ENCODE results near the gene L3MBTL3. TPM values are rescaled to one million over a fixed set of nuclear protein-coding genes. Genes with fewer than 3 reads are reported as not detected.

Gene L3MBTL3
- total RNA-seq, 1 donor from 2014 or later = 22.2 TPM

DNA sequence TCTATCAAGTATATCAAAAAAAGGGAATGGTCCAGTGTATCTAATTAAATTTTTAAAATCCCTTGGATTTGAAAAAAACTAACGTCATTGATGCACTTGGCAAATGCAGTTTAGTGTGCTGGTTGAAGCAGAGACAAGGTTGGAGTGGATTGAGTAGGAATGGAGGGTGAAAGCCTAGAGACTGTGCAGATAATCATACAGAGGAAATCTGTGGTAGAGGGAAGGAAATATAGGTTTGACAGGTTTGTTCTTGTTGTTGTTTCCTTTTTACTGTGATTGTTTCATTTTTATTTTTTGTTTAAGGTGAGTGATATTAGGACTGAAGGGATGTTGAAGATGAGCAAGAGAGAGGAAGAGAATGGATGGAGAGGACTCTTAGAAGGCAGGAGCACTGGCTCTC lies 29.0 kb upstream of the L3MBTL3 start:
- Histone ChIP-seq H3K79me2 (ENCODE audit: insufficient read depth, low read length) (no peaks in the 10 kb centered on the region), H3K4me2 (ENCODE audit: low read length) (no peak overlapping the region), H2AFZ (ENCODE audit: low read depth, low read length) (no peak overlapping the region), H3K4me1 (ENCODE audit: insufficient read depth, low read length) (no peaks in the 10 kb centered on the region), H3K27ac (ENCODE audit: low read depth, low read length) (no peak overlapping the region), H3K27me3 (ENCODE audit: insufficient read depth, low read length) (no peaks in the 10 kb centered on the region), H3K9me3 (ENCODE audit: insufficient read depth, low read depth, low read length) (no peaks in the 10 kb centered on the region), H3K4me3 (ENCODE audit: insufficient read depth, low read depth, low read length) (no peak overlapping the region), H4K20me1 (ENCODE audit: insufficient read depth, low read length) (no peaks in the 10 kb centered on the region), H3K9ac (ENCODE audit: low read length) (no peak overlapping the region), H3K36me3 (ENCODE audit: insufficient read depth, low read length) (no peaks in the 10 kb centered on the region)
- TF ChIP-seq, protein P1, sequence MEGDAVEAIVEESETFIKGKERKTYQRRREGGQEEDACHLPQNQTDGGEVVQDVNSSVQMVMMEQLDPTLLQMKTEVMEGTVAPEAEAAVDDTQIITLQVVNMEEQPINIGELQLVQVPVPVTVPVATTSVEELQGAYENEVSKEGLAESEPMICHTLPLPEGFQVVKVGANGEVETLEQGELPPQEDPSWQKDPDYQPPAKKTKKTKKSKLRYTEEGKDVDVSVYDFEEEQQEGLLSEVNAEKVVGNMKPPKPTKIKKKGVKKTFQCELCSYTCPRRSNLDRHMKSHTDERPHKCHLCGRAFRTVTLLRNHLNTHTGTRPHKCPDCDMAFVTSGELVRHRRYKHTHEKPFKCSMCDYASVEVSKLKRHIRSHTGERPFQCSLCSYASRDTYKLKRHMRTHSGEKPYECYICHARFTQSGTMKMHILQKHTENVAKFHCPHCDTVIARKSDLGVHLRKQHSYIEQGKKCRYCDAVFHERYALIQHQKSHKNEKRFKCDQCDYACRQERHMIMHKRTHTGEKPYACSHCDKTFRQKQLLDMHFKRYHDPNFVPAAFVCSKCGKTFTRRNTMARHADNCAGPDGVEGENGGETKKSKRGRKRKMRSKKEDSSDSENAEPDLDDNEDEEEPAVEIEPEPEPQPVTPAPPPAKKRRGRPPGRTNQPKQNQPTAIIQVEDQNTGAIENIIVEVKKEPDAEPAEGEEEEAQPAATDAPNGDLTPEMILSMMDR (IDR thresholded peaks at IDR 0.05; ENCODE audit: insufficient read depth, low read depth, low read length) = no peak
- TF ChIP-seq EZH2 (IDR thresholded peaks at IDR 0.05; ENCODE audit: insufficient read depth, low read length) = no peak
- FAIRE-seq = no peak
- no peak overlapping the region for H3K27ac Mint-ChIP-seq (ENCODE audit: unreplicated experiment)
- H3K4me3 Mint-ChIP-seq (ENCODE audit: unreplicated experiment) = no peak overlapping the region
- H3K27me3 Mint-ChIP-seq (ENCODE audit: low read depth, unreplicated experiment) = peaks cover 4% of the 10 kb centered on the region
- no peaks in the 10 kb centered on the region for H3K36me3 Mint-ChIP-seq (ENCODE audit: low read depth, unreplicated experiment)
- DNase-seq (ENCODE audit: low read depth) = no peak
- no peaks in the 10 kb centered on the region for H3K4me1 Mint-ChIP-seq (ENCODE audit: low read depth, unreplicated experiment)
- H3K9me3 Mint-ChIP-seq (ENCODE audit: unreplicated experiment) = no peaks in the 10 kb centered on the region

GRCh38 chr6:129992881-129993280 lies 25.5 kb upstream of the L3MBTL3 start:
- H3K9me3 Mint-ChIP-seq (ENCODE audit: unreplicated experiment) = no peaks in the 10 kb centered on the region
- H3K4me2 ChIP-seq (ENCODE audit: low read length) = no peak overlapping the region
- FAIRE-seq = no peak

DNA sequence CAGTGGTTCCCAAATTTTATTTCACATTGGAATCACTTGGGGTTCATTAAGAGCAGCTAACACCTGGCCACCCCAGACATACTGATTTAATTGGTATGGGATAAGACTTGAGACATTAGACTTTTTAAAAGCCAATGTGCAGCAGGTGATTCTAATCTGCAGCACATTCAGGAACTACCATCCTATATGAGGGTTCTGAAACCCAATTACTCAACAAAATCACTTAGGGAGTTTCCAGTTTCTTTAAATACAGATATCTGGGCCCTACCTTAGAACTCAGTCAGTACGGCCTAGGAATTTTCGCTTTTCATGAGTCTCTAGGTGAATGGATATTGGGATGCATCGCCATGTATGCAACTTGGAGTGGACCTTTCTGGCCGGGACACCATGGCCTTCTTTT lies 24.0 kb upstream of the L3MBTL3 start:
- H3K4me2 ChIP-seq (ENCODE audit: low read length) = no peak overlapping the region
- no peak overlapping the region for H3K27ac ChIP-seq (ENCODE audit: low read depth, low read length)
- H3K27me3 ChIP-seq (ENCODE audit: insufficient read depth, low read length) = no peaks in the 10 kb centered on the region
- H2AFZ ChIP-seq (ENCODE audit: low read depth, low read length) = no peak overlapping the region
- no peaks in the 10 kb centered on the region for H3K9me3 Mint-ChIP-seq (ENCODE audit: unreplicated experiment)
- H3K36me3 Mint-ChIP-seq (ENCODE audit: low read depth, unreplicated experiment) = no peaks in the 10 kb centered on the region
- H3K27ac Mint-ChIP-seq (ENCODE audit: unreplicated experiment) = no peak overlapping the region
- FAIRE-seq = no peak
- H3K4me1 ChIP-seq (ENCODE audit: insufficient read depth, low read length) = no peaks in the 10 kb centered on the region
- no peaks in the 10 kb centered on the region for H3K79me2 ChIP-seq (ENCODE audit: insufficient read depth, low read length)
- no peaks in the 10 kb centered on the region for H4K20me1 ChIP-seq (ENCODE audit: insufficient read depth, low read length)
- H3K9ac ChIP-seq (ENCODE audit: low read length) = no peak overlapping the region
- no peak for TF ChIP-seq EZH2 (IDR thresholded peaks at IDR 0.05; ENCODE audit: insufficient read depth, low read length)
- TF ChIP-seq, protein P1 (IDR thresholded peaks at IDR 0.05; ENCODE audit: insufficient read depth, low read depth, low read length) = no peak
- no peak overlapping the region for H3K4me3 Mint-ChIP-seq (ENCODE audit: unreplicated experiment)
- no peaks in the 10 kb centered on the region for H3K9me3 ChIP-seq (ENCODE audit: insufficient read depth, low read depth, low read length)
- H3K4me3 ChIP-seq (ENCODE audit: insufficient read depth, low read depth, low read length) = no peak overlapping the region
- no peaks in the 10 kb centered on the region for H3K4me1 Mint-ChIP-seq (ENCODE audit: low read depth, unreplicated experiment)
- H3K27me3 Mint-ChIP-seq (ENCODE audit: low read depth, unreplicated experiment) = no peaks in the 10 kb centered on the region
- no peak for DNase-seq (ENCODE audit: low read depth)
- H3K36me3 ChIP-seq (ENCODE audit: insufficient read depth, low read length) = no peaks in the 10 kb centered on the region

More at GRCh38 chr6:129992881-129993280, 25.5 kb upstream of the L3MBTL3 start:
- Histone ChIP-seq H3K4me1 (ENCODE audit: insufficient read depth, low read length) (no peaks in the 10 kb centered on the region), H4K20me1 (ENCODE audit: insufficient read depth, low read length) (no peaks in the 10 kb centered on the region), H3K79me2 (ENCODE audit: insufficient read depth, low read length) (no peaks in the 10 kb centered on the region), H3K9ac (ENCODE audit: low read length) (no peak overlapping the region), H3K27ac (ENCODE audit: low read depth, low read length) (no peak overlapping the region), H3K36me3 (ENCODE audit: insufficient read depth, low read length) (no peaks in the 10 kb centered on the region), H2AFZ (ENCODE audit: low read depth, low read length) (no peak overlapping the region), H3K4me3 (ENCODE audit: insufficient read depth, low read depth, low read length) (no peak overlapping the region), H3K9me3 (ENCODE audit: insufficient read depth, low read depth, low read length) (no peaks in the 10 kb centered on the region), H3K27me3 (ENCODE audit: insufficient read depth, low read length) (no peaks in the 10 kb centered on the region)
- Mint-ChIP-seq H3K4me1 (ENCODE audit: low read depth, unreplicated experiment) (no peaks in the 10 kb centered on the region), H3K27ac (ENCODE audit: unreplicated experiment) (no peak overlapping the region), H3K36me3 (ENCODE audit: low read depth, unreplicated experiment) (no peaks in the 10 kb centered on the region), H3K27me3 (ENCODE audit: low read depth, unreplicated experiment) (no peaks in the 10 kb centered on the region), H3K4me3 (ENCODE audit: unreplicated experiment) (no peak overlapping the region)
- DNase-seq (ENCODE audit: low read depth) = no peak
- TF ChIP-seq, protein P1 (IDR thresholded peaks at IDR 0.05; ENCODE audit: insufficient read depth, low read depth, low read length) = no peak
- no peak for TF ChIP-seq EZH2 (IDR thresholded peaks at IDR 0.05; ENCODE audit: insufficient read depth, low read length)

Measured in astrocyte (in vitro differentiated cells and primary cell).